ENCODE data around the gene VDR.

VDR gene

GRCh38 chr12:47930634-47931033, 25.8 kb upstream of the VDR start:
- DNase-seq (ENCODE audit: low read depth, low spot score): no peak

DNA sequence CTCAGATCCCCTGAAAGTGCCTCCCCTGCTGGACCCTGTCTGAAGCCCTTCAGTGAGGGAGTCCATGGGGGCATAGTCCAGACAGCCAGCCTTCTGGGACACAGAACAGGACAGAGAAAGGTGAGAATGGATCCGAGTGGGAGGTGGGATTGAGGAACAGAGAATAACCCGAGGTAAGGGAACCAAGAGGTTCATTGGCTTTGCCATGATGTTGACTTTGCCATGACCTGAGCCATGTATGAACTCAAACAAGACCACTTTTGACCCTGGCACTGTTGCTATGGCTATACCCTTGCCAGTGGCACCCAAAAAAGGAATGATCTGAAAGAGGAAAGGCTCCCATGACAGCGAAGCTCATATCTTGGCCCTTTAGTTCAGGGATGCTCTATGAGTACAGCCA, 22.6 kb upstream of the VDR start:
- DNase-seq (ENCODE audit: low read depth, low spot score): no peak

GRCh38 chr12:47921907-47922306, 17.1 kb upstream of the VDR start:
- DNase-seq (ENCODE audit: low read depth, low spot score): no peak

- DNase-seq (ENCODE audit: low read depth, low spot score): no peak
Measured at GRCh38 chr12:47920913-47921312, 16.1 kb upstream of the VDR start.

- no peak for DNase-seq (ENCODE audit: low read depth, low spot score)
Measured at GRCh38 chr12:47913081-47913480, 8.3 kb upstream of the VDR start.

DNA sequence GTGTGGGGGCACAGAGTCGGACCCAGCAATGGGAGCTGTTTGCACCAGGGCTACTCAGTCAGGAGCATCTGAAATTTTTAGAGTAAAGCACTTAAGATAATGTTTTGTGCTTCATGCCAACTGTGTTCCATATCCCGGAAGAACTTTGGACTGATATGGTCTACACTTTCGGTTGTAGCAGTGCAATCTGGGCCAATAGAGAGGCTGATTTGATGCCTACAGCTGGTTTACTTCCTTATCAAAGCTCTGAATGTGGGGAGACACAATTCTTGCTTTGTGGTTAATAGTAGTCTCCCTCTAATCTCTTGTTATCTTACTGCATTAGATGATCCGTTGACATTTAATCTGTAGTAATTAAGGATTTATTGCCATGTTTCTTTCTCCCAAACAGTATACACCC, 7.8 kb upstream of the VDR start:
- no peak for DNase-seq (ENCODE audit: low read depth, low spot score)

GRCh38 chr12:47910981-47911380, 6.2 kb upstream of the VDR start:
- no peak for DNase-seq (ENCODE audit: low read depth, low spot score)

- DNase-seq (ENCODE audit: low read depth, low spot score): no peak
Measured at GRCh38 chr12:47910486-47910885, 5.7 kb upstream of the VDR start.

DNA sequence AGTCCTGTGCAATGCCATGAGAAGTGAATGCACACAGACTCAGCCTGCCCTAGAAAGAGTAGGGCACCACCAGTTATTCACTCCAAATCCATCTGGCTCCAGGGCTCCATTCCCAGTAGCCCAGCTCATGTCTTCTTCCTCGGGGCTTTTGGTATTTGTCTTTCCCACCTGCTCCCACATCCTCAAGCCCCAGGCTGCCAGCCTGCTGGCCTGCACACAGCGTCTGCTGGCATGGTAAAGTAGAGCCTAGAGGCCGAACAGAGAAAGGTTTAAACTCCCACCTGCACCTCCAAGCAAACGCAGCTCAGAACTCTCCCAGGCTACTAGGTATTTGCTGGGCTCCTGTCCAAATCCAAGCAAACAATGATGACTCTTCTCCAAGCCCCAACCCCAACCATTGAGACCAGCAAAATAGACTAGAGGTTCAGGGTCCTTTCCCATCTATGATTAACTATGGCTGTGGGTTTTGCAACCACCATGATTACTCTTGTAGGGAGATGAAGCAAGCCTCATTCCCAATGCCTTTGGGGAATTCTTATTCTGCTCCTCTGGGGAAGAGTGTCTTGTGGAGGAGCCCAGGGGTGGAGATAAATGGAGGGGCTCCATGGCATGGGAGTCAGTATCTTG, 5.2 kb upstream of the VDR start:
- DNase-seq (ENCODE audit: low read depth, low spot score): no peak

DNA sequence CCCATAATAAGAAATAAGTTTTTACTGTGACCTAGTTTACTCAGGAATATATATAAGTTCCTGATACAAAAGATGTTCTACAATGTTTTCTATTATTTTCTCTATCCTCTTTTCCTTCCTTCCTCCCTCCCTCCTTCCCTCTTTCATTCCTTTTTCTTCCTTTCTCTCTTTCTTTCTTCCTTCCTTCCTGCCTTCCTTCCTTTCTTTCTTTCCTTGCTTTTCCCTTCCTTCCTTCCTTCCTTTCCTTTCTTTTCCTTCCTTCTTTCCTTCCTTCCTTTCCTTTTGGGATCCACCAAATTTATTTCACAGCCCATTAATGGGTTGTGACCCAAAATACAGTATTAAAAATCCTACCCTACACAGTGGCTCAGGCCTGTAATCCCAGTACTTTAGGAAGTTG, 3.9 kb upstream of the VDR start:
- no peak for DNase-seq (ENCODE audit: low read depth, low spot score)

DNA sequence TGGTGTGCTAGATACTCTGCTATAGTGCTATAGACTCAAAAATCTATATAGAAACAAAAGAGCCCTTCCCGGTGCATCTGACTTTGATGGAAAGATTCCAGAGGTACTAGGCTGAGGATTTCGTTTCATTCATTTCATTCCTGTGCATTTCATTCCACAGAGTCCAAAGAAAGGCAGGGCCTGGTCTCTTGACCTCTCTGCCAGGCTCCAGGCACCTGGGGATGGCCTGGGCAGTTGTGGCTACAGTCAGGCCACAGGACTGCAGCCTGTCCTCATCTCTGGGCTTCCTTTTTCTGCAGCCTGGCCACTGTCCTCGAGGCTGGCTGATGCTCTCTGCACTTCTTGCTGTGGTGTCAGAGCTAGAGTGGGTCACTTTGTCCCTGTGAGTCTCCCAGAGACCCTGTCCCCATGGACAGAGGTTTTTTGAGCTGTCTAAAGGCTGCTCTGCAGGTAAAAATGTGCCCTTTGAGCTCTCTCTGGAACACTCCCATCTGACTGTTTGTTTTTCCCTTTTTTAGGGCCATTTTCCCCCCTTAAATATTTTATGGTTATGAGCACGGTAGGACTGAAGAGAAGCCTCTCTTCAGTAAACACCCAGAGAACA, 3.2 kb upstream of the VDR start:
- no peak for DNase-seq (ENCODE audit: low read depth, low spot score)

- DNase-seq (ENCODE audit: low read depth, low spot score): no peak
Measured at GRCh38 chr12:47903927-47904712, 674 bp downstream of the VDR start.

DNA sequence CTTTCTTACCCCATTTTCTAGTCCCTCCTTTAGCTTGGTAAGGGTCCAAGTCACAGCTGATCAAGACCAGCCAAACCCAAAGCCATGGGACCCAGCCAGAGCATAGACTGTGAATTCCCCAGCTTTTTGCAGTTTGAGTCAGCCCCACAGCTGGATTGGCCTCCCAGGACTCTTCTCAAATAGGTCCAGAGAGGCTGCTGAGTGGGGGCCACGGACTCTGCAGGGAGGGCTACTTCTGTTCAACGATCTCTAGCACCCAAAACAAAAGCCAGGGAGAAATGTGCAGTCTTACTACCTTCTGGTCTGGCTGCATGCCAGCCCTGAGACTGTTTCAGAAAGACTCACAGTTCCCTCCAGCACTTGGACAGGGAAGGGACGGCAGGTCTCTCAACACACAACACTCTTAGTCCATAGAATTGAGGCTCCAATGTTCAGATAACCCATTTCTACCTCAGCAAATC, 1.6 kb downstream of the VDR start:
- DNase-seq (ENCODE audit: low read depth, low spot score): no peak

DNA sequence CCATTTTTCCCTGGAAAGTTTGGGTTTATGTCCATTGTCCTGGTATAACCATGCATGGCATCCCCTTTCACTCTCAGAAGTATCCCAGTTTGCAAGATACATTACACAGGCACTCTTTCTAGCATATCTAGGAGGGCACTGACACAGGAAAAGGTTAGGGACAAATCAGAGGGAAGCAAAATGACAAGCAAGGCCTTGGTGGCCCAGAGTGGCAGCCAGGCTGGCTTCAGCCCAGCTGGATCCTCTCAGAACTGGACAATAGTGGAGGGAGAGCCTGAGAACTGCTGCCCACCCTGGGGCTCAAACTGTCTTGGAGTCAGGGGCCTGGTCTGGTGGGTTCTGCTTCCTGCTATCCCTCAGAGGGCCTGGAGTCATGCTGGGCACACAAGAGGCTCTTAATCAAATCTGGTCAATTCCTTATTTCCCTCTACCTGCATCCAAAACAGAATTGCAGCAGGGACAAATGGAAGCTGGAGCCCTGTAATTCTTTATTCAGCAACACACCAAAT, 2.6 kb downstream of the VDR start:
- DNase-seq (ENCODE audit: low read depth, low spot score): no peak

GRCh38 chr12:47901718-47902093, 3.1 kb downstream of the VDR start:
- DNase-seq (ENCODE audit: low read depth, low spot score): no peak

DNA sequence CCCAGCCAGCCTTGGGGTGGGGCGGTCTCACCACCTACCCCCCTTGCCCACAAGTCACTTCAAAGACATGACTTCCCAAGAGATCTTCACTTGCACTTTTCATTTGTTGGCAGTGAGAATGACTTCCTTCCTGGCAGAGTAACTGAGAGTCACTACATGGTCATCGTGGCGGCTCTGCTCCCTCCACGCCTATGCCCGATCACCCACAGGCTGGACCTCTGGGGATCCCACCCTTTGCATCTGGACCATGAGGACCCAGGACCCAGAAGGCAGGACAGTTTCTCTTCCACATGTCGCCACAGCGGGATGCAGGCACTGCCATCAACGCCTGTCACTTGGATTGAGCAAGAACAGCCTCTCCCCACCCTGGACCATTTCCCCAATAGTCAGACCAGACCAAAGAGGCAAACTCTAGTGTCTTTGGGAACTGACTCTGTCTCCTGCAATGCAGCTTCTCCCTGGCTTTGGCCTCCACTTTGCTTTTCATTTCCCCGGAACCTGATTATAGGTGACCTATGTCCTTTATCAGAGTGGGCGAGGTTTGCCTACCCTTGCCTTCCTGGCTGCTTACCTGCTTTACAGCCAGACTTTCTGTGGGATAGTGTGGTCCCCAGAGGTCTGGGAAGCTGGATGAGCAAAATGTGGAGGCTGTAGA, 3.6 kb downstream of the VDR start:
- DNase-seq (ENCODE audit: low read depth, low spot score): no peak

DNA sequence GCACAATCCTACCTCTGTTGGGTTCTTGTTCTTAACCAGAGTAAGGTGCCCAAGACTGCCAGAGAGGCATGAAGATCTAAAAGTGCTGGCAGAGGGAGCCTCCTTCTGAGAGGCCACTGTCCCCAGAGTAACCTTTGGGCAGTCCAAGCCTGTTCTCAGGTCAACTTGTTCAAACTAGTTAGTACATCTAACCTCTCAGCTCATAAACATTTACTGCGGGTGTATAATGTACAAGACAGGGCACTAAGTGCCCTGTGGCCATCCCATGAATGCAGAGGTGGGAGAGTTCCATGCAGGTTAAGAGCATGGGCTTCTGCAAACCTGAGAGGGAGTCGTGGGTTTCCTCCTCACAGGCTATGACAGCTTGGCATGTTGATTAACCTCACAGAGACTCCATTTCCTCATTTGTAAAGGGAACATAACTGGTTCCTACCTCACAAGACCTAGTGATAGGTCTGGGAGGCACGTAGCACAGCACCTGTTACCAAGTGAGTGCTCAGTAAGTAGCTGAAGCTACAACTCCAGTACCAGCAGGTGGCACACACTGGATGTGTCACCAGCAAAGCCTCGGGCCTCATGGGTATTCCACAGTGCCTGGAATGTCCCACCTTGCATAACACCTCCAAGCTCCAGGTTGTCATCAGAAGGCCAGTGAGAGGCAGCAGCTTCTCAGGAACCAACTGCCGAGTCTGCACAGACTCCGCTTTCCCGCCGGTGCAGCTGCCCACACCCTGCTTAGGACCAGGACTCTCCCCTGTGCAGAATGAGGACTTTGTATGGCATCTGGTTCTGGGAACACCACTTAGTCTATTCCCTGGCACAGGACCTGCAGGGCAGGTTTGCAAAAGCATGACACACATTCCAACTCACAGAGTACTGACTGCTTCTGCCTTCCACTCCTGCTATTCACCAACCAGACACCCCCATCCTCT, 4.4 kb downstream of the VDR start:
- no peak for DNase-seq (ENCODE audit: low read depth, low spot score)

DNA sequence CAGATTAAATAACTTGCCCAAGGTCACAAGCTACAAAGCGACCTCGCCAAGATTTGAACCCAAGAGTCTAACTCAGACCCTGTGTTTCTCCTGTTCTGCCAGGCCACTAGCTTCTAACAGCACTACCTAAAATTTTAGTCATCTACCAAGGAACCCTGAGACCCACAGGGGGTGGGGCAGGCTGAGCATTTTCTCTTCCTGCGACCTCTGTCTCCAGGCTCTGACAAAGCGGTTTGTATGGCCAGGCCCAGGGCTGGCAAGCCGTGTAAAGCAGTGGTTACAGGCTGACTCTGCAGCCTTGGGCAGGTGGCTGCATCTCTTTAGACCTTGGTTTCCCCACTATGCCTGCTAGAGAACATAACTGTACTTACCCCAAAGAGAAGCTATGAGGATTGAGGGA, 5.3 kb downstream of the VDR start:
- DNase-seq (ENCODE audit: low read depth, low spot score): no peak

DNA sequence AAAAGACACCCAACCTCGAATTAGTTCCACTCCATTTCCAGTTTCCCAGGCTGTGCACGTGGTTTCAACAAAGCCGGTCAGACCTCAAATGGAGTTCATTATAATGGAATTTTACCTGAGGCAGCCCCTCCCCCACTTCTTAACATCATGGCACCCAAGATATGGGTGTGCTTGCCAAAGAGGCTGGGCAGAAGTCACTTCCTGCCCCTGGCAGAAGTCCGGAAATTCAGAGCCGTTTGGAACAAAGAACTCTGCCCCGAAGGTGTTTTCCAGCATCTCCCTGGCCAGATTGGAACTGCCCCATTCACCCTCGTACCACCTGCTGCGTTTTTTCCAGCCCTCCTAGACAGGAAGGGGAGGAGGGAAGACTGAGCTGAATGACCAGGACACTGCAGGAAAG, 8.2 kb downstream of the VDR start:
- no peak for DNase-seq (ENCODE audit: low read depth, low spot score)

GRCh38 chr12:47896022-47896421, 8.8 kb downstream of the VDR start:
- no peak for DNase-seq (ENCODE audit: low read depth, low spot score)

DNA sequence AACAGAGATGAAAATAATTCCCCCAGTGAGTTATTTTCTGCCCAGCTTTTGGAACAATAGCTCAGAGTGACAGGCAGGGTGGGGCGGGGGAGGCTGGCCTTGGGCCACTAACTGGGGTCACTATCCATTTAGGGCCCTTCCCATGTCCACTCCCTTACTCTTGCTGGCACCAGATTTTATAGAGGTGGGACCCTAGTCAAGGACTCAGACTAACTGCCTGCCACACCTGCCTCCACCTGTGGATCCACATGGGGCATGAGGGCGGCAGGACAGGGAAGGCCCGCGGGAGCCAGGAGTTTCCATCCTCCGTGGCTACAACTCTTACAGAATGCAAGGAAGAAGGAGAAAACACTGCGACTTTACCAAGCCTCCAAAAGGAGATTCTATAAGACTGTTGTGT, 10.1 kb downstream of the VDR start:
- no peak for DNase-seq (ENCODE audit: low read depth, low spot score)

All from iPS DF 19.7 (cell line).